GM12873 (cell line): ENCODE results near the gene PIK3C2B.

Experiments
- CTCF ChIP-seq: IDR thresholded peaks from 2 replicates; pipeline ENCODE4 v1.5.1; 2012; ENCODE audit warnings: low read depth, mild to moderate bottlenecking, moderate library complexity, low read length, control low read depth; ENCODE audit not compliant: insufficient read depth; ENCODE audit errors: missing control alignments

The PIK3C2B gene

GRCh38 chr1:204495078-204495753 is 611 bp upstream of the PIK3C2B start:
- no peak for TF ChIP-seq CTCF

DNA sequence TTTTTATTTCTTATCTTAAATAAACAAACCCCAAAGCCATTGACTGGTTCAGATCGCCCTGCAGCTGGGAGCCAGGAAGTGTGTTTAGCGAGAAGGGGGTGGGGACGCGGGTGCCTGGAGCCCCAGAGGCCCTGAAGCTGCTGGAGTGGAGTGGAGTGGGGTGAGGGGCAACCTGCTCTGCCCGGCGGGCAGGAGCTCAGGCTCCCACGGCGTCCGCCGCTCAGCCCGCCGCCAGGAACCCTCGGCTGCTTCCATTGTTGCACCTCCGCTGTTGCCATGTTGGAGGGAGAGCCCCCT is 673 bp downstream of the PIK3C2B start:
- no peak for TF ChIP-seq CTCF

GRCh38 chr1:204493145-204493983 is 1.2 kb downstream of the PIK3C2B start:
- no peak for TF ChIP-seq CTCF

DNA sequence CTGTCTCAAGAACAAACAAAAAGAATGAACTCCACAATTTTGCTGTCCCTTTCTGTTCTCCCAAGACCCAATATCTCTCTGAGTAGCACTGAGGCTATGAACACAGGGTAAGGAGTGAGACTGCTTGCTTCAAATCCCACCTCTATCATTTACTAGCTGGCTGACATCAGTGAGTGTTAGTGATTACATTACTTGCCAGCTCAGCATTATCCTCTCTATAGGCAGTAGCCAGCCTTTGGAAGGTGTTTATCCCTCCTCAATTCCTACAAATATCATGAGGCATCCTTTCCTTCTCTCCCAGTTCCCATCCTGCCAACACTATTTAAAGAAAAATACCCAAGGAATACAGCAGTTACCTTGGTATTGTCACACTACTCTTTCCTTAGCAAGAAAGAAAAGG is 3.0 kb downstream of the PIK3C2B start:
- TF ChIP-seq CTCF = no peak

DNA sequence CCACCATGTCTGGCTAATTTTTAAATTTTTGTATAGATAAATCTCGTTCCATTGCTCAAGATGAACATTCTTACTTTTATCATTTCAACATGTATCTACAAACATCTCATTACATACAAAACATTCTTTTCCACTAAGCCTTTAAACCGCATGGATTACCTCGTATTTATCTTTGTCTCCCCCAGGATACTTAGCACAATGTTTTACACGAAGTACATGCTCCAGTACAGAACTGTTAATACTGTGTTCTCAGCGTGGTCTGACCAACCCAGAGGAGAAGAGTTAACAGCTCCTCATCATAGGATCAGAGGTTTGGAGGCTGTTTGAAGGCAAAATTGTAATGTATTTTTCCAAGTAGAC is 7.4 kb downstream of the PIK3C2B start:
- TF ChIP-seq CTCF = no peak

GRCh38 chr1:204483791-204484190 is 10.8 kb downstream of the PIK3C2B start:
- TF ChIP-seq CTCF = no peak

DNA sequence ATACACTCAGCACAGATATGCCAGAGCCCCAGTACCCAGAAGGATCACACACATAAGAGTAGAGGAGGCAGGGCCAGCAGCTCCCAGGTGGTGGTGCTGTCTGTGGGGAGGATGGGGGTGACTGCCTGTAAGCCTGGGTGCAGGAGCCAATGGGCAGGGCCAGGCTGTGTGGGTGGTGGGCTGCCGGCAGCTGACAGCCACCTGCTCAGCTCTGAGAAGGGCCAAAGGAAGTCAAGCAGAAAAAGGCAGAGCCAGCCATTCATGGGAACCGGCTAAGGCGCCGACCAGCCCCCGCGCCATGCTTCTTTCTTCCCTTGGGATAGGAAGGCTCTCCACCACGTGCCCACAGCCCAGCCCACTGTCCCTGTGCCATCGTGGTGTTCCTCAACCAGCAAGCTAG is 14.1 kb downstream of the PIK3C2B start:
- peak; percentile 45 for TF ChIP-seq CTCF
